Anterior cingulate cortex (tissue), 58 donors: ENCODE results near the gene MMP17.
"Not testable (repeated sequence)": the region's sequence is repeated elsewhere in the genome, so short reads cannot be mapped to it uniquely, and the experiment has no call there.

Experiments
- DNase-seq, 58 donors: peaks; one replicate each; lab custom pipeline; 2025; lab: John Stamatoyannopoulos, UW

Gene MMP17

DNA sequence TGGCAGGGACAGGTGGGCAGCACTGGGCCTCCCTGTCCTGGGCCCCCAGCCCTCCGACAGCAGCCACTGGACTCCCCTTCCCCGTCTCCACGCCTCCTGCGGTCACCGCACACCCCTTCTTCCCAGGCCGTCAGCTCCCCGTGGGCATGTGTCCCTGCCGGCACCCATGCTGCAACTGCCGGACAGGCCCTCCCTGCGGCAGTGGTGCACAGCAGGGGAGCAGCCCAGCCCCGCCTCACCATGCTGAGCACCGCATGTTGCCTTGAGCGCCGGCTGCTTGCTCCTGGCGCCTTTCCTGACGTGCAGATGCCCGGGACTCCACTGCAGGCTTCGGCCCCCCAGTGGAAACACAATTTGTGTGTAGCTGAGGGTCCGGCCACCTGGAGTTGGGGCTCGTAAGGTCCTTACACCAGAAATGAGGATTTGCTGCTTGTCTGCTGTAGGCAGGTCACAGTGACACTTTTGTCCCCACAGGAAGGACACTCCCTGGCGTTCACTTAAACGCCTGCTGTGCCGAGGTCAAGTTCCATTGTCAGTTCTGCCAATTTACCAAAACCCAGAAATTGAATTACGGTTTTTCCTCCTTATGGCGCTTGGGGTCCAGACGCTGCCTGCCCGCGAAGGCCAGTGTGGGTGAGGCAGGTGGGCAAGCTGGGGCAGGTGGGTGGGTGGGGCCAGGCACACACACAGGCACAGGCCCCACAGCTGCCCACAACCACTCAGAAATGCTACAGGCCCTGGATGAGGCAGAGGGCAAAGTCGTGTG lies 28.2 kb upstream of the MMP17 start:
- DNase-seq = no peak

DNA sequence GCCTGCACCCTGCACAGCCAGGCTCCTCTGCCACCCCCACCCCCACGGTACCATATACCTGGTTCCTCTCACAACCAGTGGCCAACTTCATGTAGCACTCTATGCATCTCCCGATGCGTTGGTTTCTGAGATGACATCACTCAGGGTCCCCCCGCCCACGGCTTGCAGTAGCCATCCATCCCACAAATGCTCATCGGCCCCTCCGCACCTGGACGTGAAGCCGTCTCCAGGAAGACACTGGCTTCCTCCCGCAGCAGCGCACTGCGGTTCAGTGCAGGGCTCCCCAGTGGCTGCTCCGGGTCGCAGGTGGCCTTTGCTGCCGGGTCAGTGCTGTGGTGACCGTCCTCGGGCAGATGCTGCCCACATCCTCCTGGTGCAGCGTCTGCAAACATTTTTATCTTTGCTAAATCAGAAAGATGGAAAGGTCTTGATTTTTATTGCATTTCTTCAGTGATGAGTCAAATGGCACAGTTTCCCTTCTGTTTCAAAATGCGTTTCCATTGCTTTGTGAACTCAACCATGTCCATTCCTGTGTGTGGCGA lies 27.5 kb upstream of the MMP17 start:
- no peak for DNase-seq

DNA sequence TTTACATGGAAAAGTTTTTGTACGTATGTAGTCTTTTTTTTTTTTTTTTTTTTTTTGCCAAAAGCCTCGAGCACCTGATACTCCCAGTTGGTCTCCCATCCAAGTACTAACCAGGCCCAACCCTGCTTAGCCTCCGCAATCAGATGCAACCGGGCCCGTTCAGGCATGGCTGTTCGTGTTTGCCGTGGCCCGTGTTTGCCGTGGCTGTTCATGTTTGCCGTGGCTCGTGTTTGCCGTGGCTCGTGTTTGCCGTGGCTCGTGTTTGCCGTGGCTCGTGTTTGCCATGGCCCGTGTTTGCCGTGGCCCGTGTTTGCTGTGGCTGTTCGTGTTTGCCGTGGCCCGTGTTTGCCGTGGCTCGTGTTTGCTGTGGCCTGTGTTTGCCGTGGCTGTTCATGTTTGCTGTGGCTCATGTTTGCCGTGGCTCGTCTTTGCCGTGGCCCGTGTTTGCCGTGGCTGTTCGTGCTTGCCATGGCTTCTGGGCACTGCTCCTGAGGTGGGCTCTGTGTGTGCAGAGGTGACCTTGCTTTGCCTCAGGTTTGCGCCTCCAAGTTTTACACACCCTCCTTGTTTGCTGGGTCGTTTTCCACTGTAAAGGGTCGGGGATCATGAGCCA lies 26.8 kb upstream of the MMP17 start:
- DNase-seq = no peak

- DNase-seq = no peak
Measured at GRCh38 chr12:131803961-131804521, 24.2 kb upstream of the MMP17 start.

DNA sequence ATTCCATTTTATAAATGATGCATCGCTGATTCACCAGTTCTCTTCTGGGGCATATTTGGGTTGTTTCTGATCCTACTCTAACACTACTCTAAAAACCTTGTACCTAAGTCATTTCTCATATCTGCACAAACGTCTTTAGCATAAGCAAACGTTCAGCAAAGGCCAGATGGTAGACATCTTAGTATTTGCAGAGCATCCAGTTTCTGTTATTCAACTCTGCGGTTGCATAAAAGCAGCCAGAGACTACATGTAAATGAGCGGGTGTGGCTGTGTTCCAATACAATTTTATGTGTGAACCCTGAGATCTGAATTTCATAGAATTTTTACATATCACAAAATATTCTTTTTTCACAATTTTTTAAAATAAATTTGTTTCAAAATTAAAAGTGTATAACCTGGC lies 22.8 kb upstream of the MMP17 start:
- no peak for DNase-seq

DNA sequence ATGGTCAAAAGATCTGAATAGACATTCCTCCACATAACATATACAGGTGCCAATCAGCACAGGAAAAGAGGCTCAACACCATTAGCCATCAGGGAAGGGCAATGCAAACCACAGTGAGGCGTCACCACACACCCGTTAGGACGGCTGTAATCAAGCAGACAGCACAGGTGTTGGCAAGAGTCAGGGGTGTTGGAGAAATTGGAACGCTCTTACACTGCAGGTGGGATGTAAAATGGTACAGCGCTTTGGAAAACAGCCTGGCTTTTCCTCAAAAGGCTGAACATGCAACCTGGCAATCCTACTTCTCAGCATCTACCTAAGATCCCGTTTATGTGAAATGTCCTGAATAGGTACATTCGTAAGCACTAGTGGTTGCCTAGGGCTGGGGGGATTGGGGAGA lies 21.5 kb upstream of the MMP17 start:
- DNase-seq = no peak

DNA sequence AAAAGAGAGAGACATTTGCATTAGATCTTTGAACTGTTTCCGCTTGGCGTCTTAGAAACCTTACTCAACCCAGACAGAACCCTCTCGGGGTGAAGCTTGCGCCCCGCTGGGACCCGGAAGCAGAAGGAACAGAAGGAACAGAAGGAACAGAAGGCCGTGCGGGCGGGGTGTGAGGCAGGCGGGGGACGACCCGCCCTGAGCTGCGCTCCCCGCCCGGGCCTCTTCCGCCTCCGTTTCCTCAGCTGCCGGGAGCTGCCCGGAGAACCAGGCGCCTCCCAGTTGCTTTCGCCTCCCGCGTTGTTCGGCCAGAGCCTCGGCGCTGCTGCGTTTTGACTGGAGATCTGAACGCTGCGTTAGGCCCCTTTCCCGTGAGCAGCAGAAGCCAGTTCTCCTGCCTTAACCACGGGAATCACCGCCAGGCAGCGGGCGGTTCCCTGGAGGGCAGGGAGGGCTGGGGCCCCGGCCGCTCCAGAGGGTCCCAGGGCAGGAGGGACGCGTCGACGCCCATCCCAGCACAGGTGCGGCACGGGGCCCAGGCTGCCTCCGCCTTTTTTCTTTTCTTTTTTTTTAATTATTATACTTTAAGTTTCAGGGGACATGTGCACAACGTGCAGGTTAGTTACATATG lies 19.3 kb upstream of the MMP17 start:
- no peak for DNase-seq

GRCh38 chr12:131809476-131810254 lies 18.5 kb upstream of the MMP17 start:
- not testable (repeated sequence) for DNase-seq

- DNase-seq = no peak
Measured at GRCh38 chr12:131810726-131811125, 17.5 kb upstream of the MMP17 start.

DNA sequence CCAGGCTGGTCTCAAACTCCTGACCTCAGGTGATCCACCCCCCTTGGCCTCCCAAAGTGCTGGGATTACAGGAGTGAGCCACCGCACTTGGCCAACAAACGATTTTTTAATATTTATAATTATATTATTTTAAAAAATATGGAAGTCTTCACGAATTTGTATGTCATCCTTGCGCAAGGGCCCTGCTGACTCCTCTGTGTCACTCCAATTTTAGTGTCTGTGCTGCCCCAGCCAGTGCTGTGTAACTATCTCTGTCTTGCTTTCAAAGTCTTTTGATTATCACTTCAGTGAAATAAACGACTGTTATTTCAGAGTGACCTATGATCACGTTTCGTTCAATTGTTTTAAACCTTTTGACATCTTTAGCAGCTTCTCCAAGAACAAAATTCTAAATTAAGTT lies 13.1 kb upstream of the MMP17 start:
- DNase-seq = no peak

DNA sequence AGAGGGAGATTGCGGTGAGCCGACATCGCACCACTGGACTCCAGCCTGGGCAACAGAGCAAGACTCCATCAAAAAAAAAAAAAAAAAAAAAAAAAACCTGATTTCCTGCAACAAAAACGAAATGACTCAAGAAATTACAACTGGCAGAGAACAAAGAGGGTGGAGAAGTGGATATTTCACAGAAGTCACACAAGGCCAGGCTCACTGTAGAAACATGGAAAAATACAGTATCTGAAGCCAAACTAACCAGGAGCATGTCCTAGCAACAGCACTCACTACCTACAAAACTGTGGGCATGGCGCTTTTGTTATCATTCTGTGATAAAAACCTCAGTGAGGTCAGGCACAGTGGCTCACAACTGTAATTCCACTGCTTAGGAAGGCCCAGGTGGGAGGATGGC lies 11.7 kb upstream of the MMP17 start:
- no peak for DNase-seq

GRCh38 chr12:131817241-131817640 lies 11.0 kb upstream of the MMP17 start:
- no peak for DNase-seq

DNA sequence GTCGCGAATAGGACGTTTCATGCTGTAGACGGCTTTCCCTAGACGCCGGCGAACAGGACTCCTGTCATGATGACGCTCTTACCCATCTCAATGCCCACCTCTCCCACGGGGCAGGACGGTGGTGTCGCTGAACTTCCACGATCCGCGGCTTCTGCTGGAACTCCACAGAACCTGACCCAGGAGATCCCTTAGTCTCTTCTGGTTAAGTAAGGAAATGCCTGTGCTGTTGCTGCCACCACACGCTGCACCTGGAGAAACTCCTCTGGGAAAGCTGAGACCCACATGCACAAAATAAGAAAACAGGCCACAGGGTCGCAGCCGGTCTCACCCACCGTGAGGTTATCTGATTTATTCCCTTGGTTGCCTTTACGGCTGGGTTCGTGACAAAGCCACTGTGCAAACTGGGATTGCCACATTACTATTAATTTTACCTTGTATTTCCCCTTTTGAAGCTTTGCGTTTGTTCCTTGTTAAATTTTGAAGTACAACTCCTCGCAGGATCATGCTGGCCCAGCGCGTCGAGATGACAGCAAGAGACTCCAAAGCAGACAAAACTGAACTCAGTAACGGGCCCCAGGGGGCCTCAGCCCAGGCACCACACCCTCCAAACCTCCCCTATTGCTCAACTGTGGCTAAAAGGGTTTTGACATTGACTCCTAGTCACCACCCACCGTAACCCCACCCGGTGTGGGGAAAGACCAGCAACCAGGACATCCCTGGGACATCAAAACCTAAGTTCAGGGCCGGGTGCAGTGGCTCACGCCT lies 9.2 kb upstream of the MMP17 start:
- no peak for DNase-seq

GRCh38 chr12:131824450-131824849 lies 3.7 kb upstream of the MMP17 start:
- no peak for DNase-seq

DNA sequence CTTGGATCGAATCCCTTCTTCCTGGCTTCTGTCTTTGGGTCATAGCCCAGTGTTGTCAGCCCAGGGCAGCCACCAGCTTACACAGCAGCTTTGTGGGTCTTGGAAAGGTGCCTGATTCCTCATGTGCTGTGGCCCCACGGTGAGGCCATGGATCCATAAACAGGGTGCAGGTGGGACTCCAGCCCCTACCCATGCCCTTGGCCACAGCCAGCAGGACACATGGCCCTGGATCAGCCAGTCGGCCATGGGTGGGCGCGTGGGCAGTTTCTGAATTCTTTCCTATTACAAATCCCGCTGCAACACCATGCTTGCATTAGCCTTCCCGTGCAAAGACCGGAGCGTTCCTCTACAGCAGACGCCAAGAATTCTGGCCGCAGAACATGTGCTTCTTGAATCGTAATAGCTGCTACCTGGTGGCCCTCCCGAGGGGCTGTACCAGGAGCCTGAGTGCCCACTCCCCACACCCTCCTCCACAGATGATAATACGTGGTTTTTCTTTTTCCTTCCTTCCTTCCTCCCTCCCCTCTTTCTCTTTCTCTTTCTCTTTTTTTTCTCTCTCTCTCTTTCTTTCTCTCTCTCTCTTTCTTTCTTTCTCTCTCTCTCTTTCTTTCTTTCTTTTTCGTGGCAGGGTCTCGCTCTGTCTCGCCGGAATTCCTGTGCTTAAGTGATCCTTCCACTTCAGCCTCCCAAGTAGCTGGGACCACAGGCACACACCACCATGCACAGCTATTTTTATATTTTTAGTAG lies 2.9 kb upstream of the MMP17 start:
- peak in 17 of 58 donors; percentile 9 to 69 (median 33) for DNase-seq

DNA sequence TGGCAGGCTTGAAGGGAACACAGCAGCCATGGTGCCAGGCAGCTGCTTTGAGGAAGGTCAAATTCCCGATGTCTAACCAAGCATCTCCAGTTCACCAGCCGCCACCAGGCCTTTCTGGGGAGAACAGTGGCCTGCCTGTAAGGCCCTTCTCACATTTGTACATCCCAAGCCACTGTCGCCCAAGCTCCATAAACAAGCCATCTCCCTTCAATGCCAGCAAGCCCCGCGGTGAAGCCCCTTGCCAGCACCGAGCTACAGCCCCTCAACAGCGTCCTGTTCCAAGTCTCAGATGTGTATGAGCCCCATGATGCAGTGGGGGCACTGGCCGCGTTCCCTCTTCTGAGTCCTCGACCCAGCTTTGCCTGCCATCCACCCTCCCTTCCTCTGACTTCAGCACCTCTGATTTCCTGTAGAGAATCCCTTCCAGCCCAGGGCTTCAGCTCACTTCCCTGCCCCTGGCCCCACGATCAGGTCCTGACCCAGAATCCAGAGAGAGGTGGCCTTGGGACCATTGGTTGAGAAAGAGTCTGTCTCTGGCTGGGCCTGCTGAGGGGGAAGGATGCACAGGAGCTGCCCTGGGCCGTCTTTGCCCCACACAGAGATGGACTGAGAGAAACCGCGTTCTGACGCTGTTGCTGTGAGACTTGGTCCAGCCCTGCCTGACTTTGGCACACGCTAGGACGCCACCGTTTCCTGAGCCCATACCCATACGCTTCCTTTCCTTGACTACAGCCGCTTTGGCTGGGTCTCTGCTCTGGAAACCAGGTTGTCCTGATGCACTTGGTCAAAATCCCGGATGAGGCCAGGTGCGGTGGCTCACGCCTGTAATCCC lies 1.9 kb upstream of the MMP17 start:
- DNase-seq = no peak

GRCh38 chr12:131828671-131829355 lies 620 bp downstream of the MMP17 start:
- DNase-seq = no peak
